Measurements from ENCODE around the gene BIN1.

- no peak for TF ChIP-seq POLR2A (IDR thresholded peaks at IDR 0.05)
- TF ChIP-seq CTCF (IDR thresholded peaks at IDR 0.05), result no peak
Measured at GRCh38 chr2:127108090-127108523, 1.2 kb upstream of the BIN1 start.
